ENCODE measurements around the gene PLB1.

Gene PLB1

DNA sequence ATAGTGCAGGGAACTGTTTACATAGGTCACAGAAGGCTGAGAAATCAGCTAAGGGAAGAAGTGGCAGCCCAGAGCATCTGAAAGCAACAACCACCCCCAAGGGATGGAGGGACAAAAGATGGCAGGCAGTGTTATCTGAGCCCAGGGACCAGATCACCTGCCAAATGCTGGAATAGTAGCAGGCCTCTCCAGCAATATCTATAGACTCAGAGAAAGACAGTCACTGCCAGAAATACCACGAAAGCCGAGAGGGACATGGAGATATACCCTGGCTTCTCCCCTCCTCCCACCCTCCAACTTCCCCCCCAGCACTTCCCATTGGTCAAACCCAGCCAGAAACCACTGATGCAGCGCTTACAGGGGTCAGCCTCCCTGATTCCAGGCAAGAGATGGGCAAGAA is 197.4 kb downstream of the PLB1 start:
- FAIRE-seq: no peak

More for the DNA sequence above, 197.4 kb downstream of the PLB1 start:
- no peak for DNase-seq (ENCODE audit: insufficient read length, low spot score)
- no peak for TF ChIP-seq POLR2A (IDR thresholded peaks at IDR 0.05; ENCODE audit: low read depth, low read length)
